RWPE2 (cell line): Measurements from ENCODE around the gene ALDOA.

Source experiments
- ATAC-seq: fragments of 200-7000 bp; cut with Tn5 transposase; 3 replicates; pipeline ENCODE4 v1.9.1; 2021; ENCODE audit warnings: low read depth
- DNase-seq: peaks from one replicate; pipeline ENCODE4 v3.0.0-alpha.2; 2020; ENCODE audit warnings: low spot score
- H3K27ac ChIP-seq: fragments of 450-650 bp; 2 replicates; pipeline ENCODE4 v1.5.1; 2017; ENCODE audit warnings: mild to moderate bottlenecking; ENCODE audit not compliant: poor library complexity, severe bottlenecking
- H3K27me3 ChIP-seq: fragments of 250-450 bp; sonication (Bioruptor Pico); 2 replicates; pipeline ENCODE4 v1.5.1; 2021; ENCODE audit warnings: mild to moderate bottlenecking, moderate library complexity; ENCODE audit not compliant: insufficient read depth, poor library complexity, severe bottlenecking
- H3K36me3 ChIP-seq: fragments of 250-450 bp; sonication (Bioruptor Pico); 2 replicates; pipeline ENCODE4 v1.5.1; 2020; ENCODE audit warnings: low read depth, mild to moderate bottlenecking, moderate library complexity
- H3K4me1 ChIP-seq: fragments of 250-450 bp; sonication (Bioruptor Pico); 2 replicates; pipeline ENCODE4 v1.5.1; 2021; ENCODE audit warnings: mild to moderate bottlenecking, moderate library complexity; ENCODE audit not compliant: insufficient read depth, poor library complexity, severe bottlenecking
- H3K4me3 ChIP-seq: fragments of 250-450 bp; sonication (Bioruptor Pico); 2 replicates; pipeline ENCODE4 v1.5.1; 2021; ENCODE audit warnings: mild to moderate bottlenecking, moderate library complexity; ENCODE audit not compliant: severe bottlenecking
- H3K9me3 ChIP-seq: fragments of 250-450 bp; sonication (Bioruptor Pico); 2 replicates; pipeline ENCODE4 v1.5.1; 2021; ENCODE audit warnings: mild to moderate bottlenecking, moderate library complexity; ENCODE audit not compliant: severe bottlenecking
- CTCF ChIP-seq: fragments of 450-650 bp; IDR thresholded peaks from one replicate; pipeline ENCODE4 v1.5.1; 2017; ENCODE audit warnings: mild to moderate bottlenecking, moderate library complexity; ENCODE audit not compliant: poor library complexity, severe bottlenecking

The ALDOA gene

GRCh38 chr16:30115238-30115637 is 49.7 kb downstream of the ALDOA start:
- Histone ChIP-seq H3K36me3 (peaks cover 15% of the 10 kb centered on the region), H3K27ac (no peak overlapping the region), H3K27me3 (no peaks in the 10 kb centered on the region), H3K4me1 (peaks cover 9% of the 10 kb centered on the region), H3K9me3 (no peaks in the 10 kb centered on the region), H3K4me3 (no peak overlapping the region)
- TF ChIP-seq CTCF: no peak
- ATAC-seq (no peak), DNase-seq (no peak)

DNA sequence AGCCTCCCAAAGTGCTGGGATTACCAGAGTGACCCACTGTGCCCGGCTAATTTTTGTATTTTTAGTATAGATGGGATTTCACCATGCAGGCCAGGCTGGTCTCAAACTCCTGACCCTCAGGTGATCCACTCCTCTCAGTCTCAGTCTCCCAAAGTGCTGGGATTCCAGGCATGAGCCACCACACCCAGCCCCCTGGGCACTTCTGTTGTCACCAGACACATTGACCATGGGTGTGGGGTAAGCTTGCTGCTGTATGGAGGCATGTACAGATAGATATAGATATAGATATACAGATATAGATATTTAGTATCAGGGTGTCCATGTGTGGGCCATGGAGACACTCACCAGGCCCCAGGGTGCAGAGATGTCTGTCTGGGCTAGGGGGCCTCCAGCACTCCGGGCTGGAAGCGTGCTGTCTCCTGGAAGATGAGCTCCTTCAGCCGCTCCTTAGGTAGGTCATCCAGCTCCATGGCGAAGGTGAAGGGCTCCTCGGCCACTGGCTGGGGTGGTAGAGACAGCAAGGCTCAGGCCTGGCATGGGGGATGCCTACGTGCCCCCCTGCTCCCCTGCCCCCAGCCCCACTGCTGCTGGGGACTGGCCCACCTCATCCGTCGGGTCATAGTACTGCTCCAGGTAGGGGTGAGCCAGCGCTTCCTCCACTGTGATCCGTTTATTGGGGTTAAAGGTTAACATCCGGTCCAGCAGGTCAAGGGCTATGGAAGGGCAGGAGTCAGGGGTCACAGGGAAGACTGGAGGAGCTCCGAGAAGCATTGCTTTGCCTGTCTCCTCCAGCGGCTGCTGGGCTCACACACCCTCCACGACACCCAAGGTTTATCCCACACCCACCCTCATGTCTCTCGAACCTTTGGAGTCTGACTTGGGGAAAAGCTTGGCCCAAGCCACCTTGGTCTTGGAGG is 51.0 kb downstream of the ALDOA start:
- no peak for TF ChIP-seq CTCF
- no peak for ATAC-seq
- Histone ChIP-seq H3K27me3 (no peaks in the 10 kb centered on the region), H3K4me1 (peaks cover 9% of the 10 kb centered on the region), H3K36me3 (peaks cover 15% of the 10 kb centered on the region), H3K27ac (no peak overlapping the region), H3K9me3 (no peaks in the 10 kb centered on the region), H3K4me3 (no peak overlapping the region)
- DNase-seq: no peak

DNA sequence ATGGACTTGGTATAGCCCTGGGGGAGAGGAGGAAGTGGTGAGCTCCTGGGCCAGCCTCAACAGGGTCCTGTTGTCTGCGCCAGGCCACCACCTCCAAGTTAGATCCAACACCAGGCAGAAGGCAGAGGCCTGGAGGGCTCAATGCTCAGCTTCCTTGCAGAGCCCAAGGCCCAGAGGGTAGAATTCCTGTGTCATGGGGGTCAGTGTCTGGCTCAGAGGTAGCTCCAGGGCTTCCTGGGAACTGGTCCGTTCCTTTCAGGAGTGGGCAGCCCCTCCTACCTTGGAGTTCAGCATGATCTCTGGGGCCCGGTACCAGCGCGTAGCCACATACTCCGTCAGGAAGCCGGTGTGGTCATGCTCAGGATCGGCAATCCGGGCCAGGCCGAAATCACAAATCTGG is 52.2 kb downstream of the ALDOA start:
- Histone ChIP-seq H3K27ac (no peak overlapping the region), H3K27me3 (no peaks in the 10 kb centered on the region), H3K9me3 (no peaks in the 10 kb centered on the region), H3K4me1 (peaks cover 9% of the 10 kb centered on the region), H3K4me3 (no peak overlapping the region), H3K36me3 (peaks cover 15% of the 10 kb centered on the region)
- no peak for TF ChIP-seq CTCF
- ATAC-seq (no peak), DNase-seq (no peak)

- no peak for ATAC-seq
- Histone ChIP-seq H3K27ac (no peak overlapping the region), H3K27me3 (no peaks in the 10 kb centered on the region), H3K36me3 (peaks cover 15% of the 10 kb centered on the region), H3K4me1 (peaks cover 3% of the 10 kb centered on the region), H3K4me3 (no peak overlapping the region), H3K9me3 (no peaks in the 10 kb centered on the region)
- no peak for DNase-seq
- no peak for TF ChIP-seq CTCF
Observed at GRCh38 chr16:30119428-30119827, 53.9 kb downstream of the ALDOA start.
